ENCODE data around the gene PCNT.

The PCNT gene

DNA sequence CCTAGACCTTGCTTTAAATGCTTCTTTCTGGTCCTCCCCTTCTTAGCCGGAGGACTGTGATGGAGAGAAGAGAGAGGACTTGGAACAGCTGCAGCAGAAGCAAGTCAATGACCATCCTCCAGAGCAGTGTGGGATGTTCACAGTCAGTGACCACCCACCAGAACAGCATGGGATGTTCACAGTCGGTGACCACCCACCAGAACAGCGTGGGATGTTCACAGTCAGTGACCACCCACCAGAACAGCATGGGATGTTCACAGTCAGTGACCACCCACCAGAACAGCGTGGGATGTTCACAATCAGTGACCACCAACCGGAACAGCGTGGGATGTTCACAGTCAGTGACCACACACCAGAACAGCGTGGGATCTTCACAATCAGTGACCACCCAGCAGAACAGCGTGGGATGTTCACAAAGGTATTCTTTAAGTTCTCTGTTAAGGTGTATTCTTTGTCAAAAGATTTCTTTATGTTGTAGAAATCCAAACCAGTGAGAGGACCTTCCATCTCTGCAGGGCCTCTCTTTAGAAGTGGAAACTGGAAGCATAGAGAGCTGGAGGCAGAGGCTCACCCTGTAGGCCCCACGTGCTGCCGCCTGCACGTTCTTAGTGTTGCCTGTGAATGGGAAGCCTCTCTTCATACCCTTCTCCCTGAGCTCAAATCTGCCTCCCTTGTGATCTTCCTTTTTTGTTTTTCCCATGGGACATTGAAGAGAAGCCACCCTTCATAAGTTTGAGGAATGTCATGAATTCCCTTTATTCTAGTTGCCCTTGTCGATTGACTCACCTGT, 10.6 kb downstream of the PCNT start:
- no peak for DNase-seq (ENCODE audit: low spot score)
- in situ Hi-C loops (cut with MboI; ENCODE audit: low sequenced_read_pairs, unreplicated experiment) = no loop called here
- TF ChIP-seq, protein P1, sequence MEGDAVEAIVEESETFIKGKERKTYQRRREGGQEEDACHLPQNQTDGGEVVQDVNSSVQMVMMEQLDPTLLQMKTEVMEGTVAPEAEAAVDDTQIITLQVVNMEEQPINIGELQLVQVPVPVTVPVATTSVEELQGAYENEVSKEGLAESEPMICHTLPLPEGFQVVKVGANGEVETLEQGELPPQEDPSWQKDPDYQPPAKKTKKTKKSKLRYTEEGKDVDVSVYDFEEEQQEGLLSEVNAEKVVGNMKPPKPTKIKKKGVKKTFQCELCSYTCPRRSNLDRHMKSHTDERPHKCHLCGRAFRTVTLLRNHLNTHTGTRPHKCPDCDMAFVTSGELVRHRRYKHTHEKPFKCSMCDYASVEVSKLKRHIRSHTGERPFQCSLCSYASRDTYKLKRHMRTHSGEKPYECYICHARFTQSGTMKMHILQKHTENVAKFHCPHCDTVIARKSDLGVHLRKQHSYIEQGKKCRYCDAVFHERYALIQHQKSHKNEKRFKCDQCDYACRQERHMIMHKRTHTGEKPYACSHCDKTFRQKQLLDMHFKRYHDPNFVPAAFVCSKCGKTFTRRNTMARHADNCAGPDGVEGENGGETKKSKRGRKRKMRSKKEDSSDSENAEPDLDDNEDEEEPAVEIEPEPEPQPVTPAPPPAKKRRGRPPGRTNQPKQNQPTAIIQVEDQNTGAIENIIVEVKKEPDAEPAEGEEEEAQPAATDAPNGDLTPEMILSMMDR (IDR thresholded peaks at IDR 0.05; ENCODE audit: borderline replicate concordance, control extremely low read depth, extremely low read depth, insufficient read depth, missing control alignments) = no peak

DNA sequence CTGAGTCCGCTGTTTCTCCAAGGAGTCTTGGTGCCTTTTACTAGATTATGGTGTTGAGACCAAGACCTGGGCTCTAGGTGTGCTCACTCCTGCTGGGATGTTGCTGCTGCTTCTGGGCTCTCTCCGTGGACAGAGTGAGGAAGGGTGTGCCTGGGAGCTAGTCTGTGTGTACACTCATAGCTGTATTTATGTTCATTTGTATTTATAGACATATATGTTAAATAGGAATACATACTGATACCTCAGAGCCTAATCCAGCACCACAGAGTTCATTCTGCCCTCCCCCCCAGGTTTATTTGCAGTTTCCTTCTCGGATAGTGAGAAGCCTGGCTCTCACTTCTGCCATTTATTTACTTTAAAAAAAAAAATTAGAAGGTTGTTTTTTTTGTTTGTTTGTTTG, 12.6 kb downstream of the PCNT start:
- no peak for DNase-seq (ENCODE audit: low spot score)
- in situ Hi-C loops (cut with MboI; ENCODE audit: low sequenced_read_pairs, unreplicated experiment) = no loop called here
- TF ChIP-seq, protein P1 (IDR thresholded peaks at IDR 0.05; ENCODE audit: borderline replicate concordance, control extremely low read depth, extremely low read depth, insufficient read depth, missing control alignments) = no peak

DNA sequence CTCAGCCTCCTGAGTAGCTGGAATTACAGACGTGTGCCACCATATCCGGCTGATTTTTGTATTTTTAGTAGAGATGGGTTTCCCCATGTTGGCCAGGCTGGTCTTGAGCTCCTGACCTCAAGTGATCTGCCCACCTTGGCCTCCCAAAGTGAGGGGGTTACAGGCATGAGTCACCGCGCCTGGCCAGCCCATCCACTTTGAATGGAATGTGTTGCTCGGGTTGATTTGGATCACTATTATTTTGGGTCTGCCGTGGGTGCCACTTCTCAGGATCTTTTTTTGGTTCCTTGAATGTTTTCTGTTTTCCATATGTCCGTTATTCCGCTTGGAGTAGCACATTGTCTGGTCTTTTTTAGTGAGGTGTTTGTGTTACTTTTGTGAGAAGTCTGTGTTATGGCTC, 17.0 kb downstream of the PCNT start:
- no peak for DNase-seq (ENCODE audit: low spot score)
- TF ChIP-seq, protein P1 (IDR thresholded peaks at IDR 0.05; ENCODE audit: borderline replicate concordance, control extremely low read depth, extremely low read depth, insufficient read depth, missing control alignments) = no peak
- in situ Hi-C loops (cut with MboI; ENCODE audit: low sequenced_read_pairs, unreplicated experiment) = no loop called here

DNA sequence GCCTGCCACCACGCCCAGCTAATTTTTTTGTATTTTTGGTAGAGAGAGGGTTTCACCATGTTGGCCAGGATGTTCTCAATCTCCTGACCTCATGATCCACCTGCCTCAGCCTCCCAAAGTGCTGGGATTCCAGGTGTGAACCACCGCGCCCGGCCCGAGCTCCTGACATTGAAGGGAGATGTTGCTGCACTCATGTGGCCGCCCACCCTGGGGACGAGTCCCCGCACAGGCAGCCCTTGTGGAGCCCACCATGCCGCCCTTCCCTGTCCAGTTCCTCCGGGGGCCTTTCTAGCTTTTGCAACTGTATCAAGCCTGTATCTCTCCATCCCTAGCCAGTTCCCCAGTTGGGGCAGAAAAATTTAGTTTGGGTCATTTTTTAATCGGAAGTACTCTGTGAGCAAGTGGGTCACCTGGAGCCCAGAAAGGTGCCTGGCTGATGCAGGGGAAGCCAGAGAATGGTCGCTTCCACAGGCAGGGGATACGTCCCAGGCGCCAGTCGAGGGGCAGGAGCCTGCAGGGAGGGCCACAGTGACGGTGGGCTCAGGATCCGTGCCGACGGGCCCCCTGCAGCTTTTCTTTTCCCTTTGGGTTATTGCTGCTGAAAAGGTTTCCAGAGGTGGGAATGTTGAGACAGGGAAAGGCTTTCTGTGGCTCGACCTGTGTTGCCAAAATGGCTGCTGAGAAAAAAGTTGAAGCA, 20.4 kb downstream of the PCNT start:
- in situ Hi-C loops (cut with MboI; ENCODE audit: low sequenced_read_pairs, unreplicated experiment) = no loop called here

DNA sequence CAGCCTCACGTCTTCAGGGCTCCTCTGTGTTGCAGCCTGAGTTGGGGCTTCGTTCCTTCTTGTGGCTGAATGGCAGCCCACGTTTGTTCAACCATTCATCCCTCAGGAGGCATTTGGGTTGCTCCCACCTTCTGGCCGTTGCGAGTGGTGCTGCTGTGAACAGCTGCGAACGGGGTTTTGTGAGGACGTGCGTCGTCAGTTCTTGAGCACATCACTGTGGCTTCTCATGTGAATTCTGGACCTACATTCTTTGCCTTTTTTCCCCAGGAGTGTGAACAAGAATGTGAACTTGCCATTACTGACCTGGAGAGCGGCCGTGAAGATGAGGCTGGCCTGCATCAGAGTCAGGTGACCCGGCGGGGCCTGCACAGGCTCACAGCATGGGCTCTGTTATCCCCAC, 21.9 kb downstream of the PCNT start:
- TF ChIP-seq, protein P1 (IDR thresholded peaks at IDR 0.05; ENCODE audit: borderline replicate concordance, control extremely low read depth, extremely low read depth, insufficient read depth, missing control alignments) = no peak
- no peak for DNase-seq (ENCODE audit: low spot score)
- in situ Hi-C loops (cut with MboI; ENCODE audit: low sequenced_read_pairs, unreplicated experiment) = no loop called here

More for the DNA sequence above, 20.4 kb downstream of the PCNT start:
- no peak for DNase-seq (ENCODE audit: low spot score)
- TF ChIP-seq, protein P1 (IDR thresholded peaks at IDR 0.05; ENCODE audit: borderline replicate concordance, control extremely low read depth, extremely low read depth, insufficient read depth, missing control alignments) = no peak

DNA sequence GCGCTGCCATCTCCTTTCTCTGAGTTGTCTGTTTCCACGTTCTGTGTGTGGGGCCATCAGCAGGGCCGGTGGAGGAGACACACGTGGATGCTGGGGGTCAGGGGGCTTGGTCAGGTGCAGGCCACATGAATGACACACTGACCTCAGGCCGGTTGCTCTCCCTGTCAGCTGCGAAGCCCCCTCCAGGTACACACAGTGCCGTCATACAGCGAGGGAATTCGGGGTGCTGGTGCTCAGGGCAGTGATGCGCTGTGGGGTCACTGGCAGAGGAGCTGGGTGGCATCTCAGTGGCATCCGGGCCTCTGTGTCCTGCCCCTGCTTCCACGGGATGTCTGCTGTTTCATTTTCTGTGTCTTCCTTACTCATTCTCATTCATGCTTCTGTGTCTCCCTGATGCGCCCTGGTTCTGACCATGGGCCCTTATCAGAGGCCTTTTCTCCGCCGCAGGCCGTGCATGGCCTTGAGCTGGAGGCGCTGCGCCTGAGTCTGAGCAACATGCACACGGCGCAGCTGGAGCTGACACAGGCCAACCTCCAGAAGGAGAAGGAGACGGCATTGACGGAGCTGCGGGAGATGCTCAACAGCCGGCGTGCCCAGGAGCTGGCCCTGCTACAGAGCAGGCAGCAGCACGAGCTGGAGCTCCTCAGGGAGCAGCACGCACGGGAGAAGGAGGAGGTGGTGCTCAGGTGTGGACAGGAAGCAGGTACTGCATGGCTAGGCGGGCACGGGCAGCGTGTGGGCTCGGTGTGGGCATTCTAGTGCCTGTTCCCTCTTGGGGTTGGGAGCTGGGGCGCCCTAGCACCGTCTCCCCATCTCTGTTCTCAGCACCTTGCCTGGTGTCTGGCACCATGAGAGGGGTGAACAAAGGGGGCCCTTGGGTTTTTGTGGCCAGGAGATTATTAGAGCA, 22.6 kb downstream of the PCNT start:
- TF ChIP-seq, protein P1 (IDR thresholded peaks at IDR 0.05; ENCODE audit: borderline replicate concordance, control extremely low read depth, extremely low read depth, insufficient read depth, missing control alignments) = no peak
- in situ Hi-C loops (cut with MboI; ENCODE audit: low sequenced_read_pairs, unreplicated experiment) = no loop called here
- DNase-seq (ENCODE audit: low spot score) = no peak
